Aorta (tissue), 5 donors: ENCODE results near the gene FHDC1. TPM values are rescaled to one million over a fixed set of nuclear protein-coding genes. Genes with fewer than 3 reads are reported as not detected.

Experiments
- ATAC-seq: fragments of 200-7000 bp; cut with Tn5 transposase; one replicate; pipeline ENCODE4 v1.9.1; 2022; ENCODE audit warnings: moderate library complexity; ENCODE audit not compliant: low FRiP score
- DNase-seq, 2 donors: peaks; one replicate each; pipeline ENCODE4 v3.0.0-alpha.2; 2020
- H3K27ac ChIP-seq, 2 donors: one replicate each; pipeline ENCODE4 v1.5.1; 2013; ENCODE audit warnings: low read length in 2 of 2, mild to moderate bottlenecking in 2 of 2, moderate library complexity in 2 of 2, control low read depth in 1 of 2, inconsistent platforms in 1 of 2, low read depth in 1 of 2
- H3K27me3 ChIP-seq, 2 donors: one replicate each; pipeline ENCODE4 v1.6.1; 2013; ENCODE audit warnings: control low read depth in 1 of 2, low read length in 1 of 2, mild to moderate bottlenecking in 1 of 2, moderate library complexity in 1 of 2; ENCODE audit not compliant: insufficient read depth in 2 of 2, control insufficient read depth in 1 of 2
- H3K36me3 ChIP-seq, 2 donors: one replicate each; pipeline ENCODE4 v1.6.1; 2013; ENCODE audit warnings: control low read depth in 1 of 2, low read length in 1 of 2, mild to moderate bottlenecking in 1 of 2; ENCODE audit not compliant: insufficient read depth in 2 of 2, control insufficient read depth in 1 of 2
- H3K4me1 ChIP-seq, 2 donors: one replicate each; pipeline ENCODE4 v1.6.1; 2013; ENCODE audit warnings: low read length in 2 of 2, control low read depth in 1 of 2, mild to moderate bottlenecking in 1 of 2, moderate library complexity in 1 of 2; ENCODE audit not compliant: insufficient read depth in 2 of 2, control insufficient read depth in 1 of 2
- H3K4me3 ChIP-seq, 2 donors: one replicate each; pipeline ENCODE4 v1.5.1; 2013; ENCODE audit warnings: low read length in 2 of 2, control low read depth in 1 of 2, mild to moderate bottlenecking in 1 of 2
- H3K9me3 ChIP-seq: one replicate; pipeline ENCODE4 v1.6.1; 2013; ENCODE audit warnings: mild to moderate bottlenecking, low read length; ENCODE audit not compliant: control insufficient read depth
- WGBS, 2 donors: extraction: QIAGEN DNeasy Blood & Tissue Kit; methylation state at CpG; one replicate each; pipeline ENCODE4 v1.1.7; 2013; 5-methylcytosine and 5-hydroxymethylcytosine counted together
- intact Hi-C, 2 donors: fragments of 100-400 bp; cut with DNase I; formaldehyde crosslinking; loops; one replicate each; pipeline versions ENCODE4 v1.14.2 to v1.15.0; 2022
- polyA plus RNA-seq, 2 donors: library from polyadenylated mRNA; stranded (reverse); fragments of 200-250 nt; gene quantifications; one replicate each; pipeline ENCODE4 v1.2.3, GENCODE V29; 2013
- total RNA-seq, 2 donors: library from RNA; stranded (reverse); fragmentation: NEBNext Ultra II Directional; extraction: Animal tissue kit (Norgen Biotek cat#: 25700); gene quantifications; one replicate each; pipeline ENCODE4 v1.2.1, GENCODE V29; 2021
- donor health status: healthy with polysubstance abuse.
- donor health status: Bipolar disorder and iron deficiency.
- donor health status: DM: no; HTN: no; CAD: no.
- donor health status: DM: no; HTN: no; CAD: no.
- donor health status: DM: yes; HTN: yes; CAD: no.

The FHDC1 gene
- total and polyA plus RNA-seq, 4 donors: 0.20 to 3.0 (median 1.1) TPM

DNA sequence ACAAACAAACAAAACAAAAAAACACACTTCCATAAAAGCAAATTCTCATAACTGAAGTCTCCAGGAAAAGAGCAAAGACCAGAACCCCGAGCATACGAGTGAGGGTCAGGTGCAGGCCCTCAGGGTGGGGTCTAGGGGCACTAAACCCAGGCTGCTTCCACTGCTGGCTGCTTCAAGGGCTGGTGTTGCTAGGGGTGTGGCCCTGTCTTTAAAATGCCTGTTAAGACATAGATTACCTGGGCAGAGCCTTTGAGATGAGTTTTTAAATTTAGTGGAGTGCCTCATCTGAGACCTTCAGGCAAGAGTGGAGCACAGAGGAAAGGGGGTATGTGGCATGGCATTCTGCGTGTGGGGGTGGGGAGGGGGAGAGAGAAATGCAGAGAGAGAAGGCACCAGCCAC is 87.0 kb downstream of the FHDC1 start:
- 51 to 58% methylated on average over 3 of the region's 3 CpGs for WGBS, 2 donors
- intact Hi-C loops: no loop called here
- Histone ChIP-seq H3K36me3 (no peaks in the 10 kb centered on the region), H3K27me3 (no peaks in the 10 kb centered on the region), H3K9me3 (peaks cover under 1% of the 10 kb centered on the region), H3K4me1 (no peaks in the 10 kb centered on the region), H3K27ac (no peak overlapping the region), H3K4me3 (no peak overlapping the region)
- ATAC-seq: no peak
- DNase-seq: no peak

DNA sequence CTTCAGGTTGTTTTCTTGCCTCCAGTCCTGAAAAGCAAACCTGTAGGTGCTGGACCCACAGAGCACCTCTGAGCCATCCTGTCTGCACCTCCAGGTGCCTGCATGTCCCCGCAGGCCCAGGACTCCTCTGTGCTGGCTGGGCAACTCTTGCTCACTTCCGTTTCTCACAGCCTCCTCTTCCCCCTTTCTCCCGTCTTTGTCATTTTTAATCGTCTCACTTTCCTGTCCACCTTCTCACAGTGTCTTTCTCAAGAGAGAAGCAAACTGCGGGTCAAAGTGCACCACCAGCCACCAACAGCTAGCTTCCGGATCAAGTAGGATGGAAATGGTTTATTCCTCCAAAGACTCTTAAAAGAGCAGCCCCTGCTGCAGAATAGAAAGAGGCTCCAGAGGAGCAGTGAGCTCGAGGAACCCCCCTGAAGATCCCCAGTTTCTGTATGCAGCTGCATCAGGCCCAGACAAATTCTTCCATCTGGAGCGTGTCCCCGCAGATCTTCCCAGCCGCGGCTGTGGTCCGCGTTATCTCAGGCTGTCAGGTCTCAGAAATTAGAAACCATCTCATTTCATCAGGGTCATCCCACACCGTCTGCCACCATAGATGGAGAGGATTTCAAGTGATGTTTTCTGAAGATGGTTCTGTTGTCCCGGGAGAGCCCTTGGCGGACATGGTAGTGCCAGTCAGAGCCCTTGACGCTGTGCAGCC is 87.7 kb downstream of the FHDC1 start:
- Histone ChIP-seq H3K4me3 (no peak overlapping the region), H3K27ac (no peak overlapping the region), H3K9me3 (peaks cover 4% of the 10 kb centered on the region), H3K4me1 (no peaks in the 10 kb centered on the region), H3K27me3 (no peaks in the 10 kb centered on the region), H3K36me3 (no peaks in the 10 kb centered on the region)
- 81 to 82% methylated on average over 17 of the region's 17 CpGs for WGBS, 2 donors
- intact Hi-C loops: no loop called here
- ATAC-seq (no peak), DNase-seq (no peak)

GRCh38 chr4:153024466-153024865 is 88.3 kb downstream of the FHDC1 start:
- WGBS, 2 donors: 61 to 68% methylated on average over 6 of the region's 6 CpGs
- peaks cover 8% of the 10 kb centered on the region for H3K9me3 ChIP-seq
- no peaks in the 10 kb centered on the region for H3K4me1 ChIP-seq
- DNase-seq: no peak
- no peaks in the 10 kb centered on the region for H3K36me3 ChIP-seq
- intact Hi-C loops: no loop called here
- ATAC-seq: no peak
- H3K4me3 ChIP-seq: no peak overlapping the region
- H3K27ac ChIP-seq: no peak overlapping the region
- H3K27me3 ChIP-seq: no peaks in the 10 kb centered on the region

DNA sequence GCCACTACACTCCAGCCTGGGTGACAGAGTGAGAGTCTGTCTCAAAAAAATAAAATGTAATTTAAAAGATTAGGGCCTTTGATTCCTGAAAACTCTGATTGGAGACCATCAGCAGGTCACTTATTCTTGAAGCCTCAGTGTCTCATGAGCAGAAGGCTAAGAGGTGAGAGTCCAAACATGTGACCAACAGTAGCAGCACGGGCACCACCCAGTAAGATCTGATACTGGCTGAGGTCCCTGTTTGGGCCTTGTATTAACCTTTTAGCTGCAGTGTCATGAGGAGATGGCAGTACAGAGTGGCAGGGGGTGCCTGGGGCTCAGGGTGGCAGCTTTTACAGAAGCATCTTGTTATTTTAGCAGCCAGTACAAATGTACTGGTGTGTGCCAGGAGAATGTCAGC is 89.3 kb downstream of the FHDC1 start:
- ATAC-seq (no peak), DNase-seq (no peak)
- H3K27me3 ChIP-seq: no peaks in the 10 kb centered on the region
- H3K9me3 ChIP-seq: peaks cover 10% of the 10 kb centered on the region
- intact Hi-C loops: no loop called here
- no peak overlapping the region for H3K27ac ChIP-seq
- H3K36me3 ChIP-seq: no peaks in the 10 kb centered on the region
- 46 to 63% methylated on average over 1 of the region's 1 CpG for WGBS, 2 donors
- H3K4me3 ChIP-seq: no peak overlapping the region
- H3K4me1 ChIP-seq: no peaks in the 10 kb centered on the region

DNA sequence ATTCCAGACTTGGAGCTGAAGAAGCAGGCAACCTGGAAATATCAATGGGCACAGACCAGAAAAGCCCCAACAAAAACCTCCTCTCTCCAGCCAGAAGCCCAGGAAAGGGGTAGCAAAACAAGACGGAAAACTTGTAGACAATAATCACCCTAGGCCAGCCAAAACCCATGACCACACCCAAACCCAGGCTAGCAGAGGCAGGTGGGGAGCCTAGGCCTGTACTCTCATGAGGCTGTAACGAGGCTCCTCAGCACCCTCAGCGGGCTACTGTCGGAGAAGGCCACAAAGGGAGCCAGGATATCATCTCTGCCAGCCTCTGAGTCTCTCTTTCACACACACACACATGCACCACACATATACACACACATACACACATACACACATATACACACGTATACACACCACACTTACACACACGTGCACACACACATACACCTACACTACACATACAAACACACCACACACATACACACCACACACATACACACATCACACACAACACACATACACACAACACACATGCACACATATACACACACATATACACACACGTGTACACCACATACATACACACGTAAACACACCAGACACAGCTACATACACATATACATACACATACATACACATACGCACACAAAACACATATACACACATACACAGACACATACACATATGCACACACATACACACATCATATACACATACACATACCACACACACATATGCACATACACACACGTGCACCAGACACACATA is 90.6 kb downstream of the FHDC1 start:
- Histone ChIP-seq H3K27ac (no peak overlapping the region), H3K9me3 (peaks cover 10% of the 10 kb centered on the region), H3K27me3 (no peaks in the 10 kb centered on the region), H3K4me1 (no peaks in the 10 kb centered on the region), H3K4me3 (no peak overlapping the region), H3K36me3 (no peaks in the 10 kb centered on the region)
- DNase-seq (no peak), ATAC-seq (no peak)
- intact Hi-C loops: no loop called here
- WGBS, 2 donors: 85 to 87% methylated on average over 10 of the region's 10 CpGs

DNA sequence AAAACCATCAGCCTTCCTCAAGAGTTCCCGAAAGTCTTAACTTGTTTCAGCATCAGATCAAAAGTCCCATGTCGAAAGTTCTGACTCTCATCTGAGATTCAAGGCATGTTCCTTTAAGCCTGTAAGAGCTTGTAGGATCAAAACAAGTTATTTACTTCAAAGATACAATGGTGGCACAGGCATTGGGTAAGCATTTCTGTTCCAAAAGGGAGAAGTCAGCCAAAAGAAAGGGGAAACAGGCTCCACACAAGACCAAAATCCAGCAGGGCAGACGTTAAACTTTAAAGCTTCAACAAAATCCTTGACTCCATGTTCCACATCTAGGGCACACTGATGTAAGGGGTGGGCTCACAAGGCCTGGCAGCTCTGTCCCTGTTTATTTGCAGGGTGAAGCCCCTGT is 91.7 kb downstream of the FHDC1 start:
- DNase-seq (no peak), ATAC-seq (no peak)
- intact Hi-C loops: no loop called here
- Histone ChIP-seq H3K27me3 (no peaks in the 10 kb centered on the region), H3K36me3 (no peaks in the 10 kb centered on the region), H3K4me1 (no peaks in the 10 kb centered on the region), H3K27ac (no peak overlapping the region), H3K9me3 (peaks cover 10% of the 10 kb centered on the region), H3K4me3 (no peak overlapping the region)
- WGBS, 2 donors: 66 to 70% methylated on average over 3 of the region's 3 CpGs

- 8 to 35% methylated on average over 1 of the region's 1 CpG for WGBS, 2 donors
- intact Hi-C loops: no loop called here
- H3K4me1 ChIP-seq: no peaks in the 10 kb centered on the region
These were observed 92.4 kb downstream of the FHDC1 start for GRCh38 chr4:153028535-153028934.

More at GRCh38 chr4:153028535-153028934, 92.4 kb downstream of the FHDC1 start:
- no peak for DNase-seq
- peaks cover 10% of the 10 kb centered on the region for H3K9me3 ChIP-seq
- no peaks in the 10 kb centered on the region for H3K36me3 ChIP-seq
- H3K27me3 ChIP-seq: no peaks in the 10 kb centered on the region
- H3K27ac ChIP-seq: no peak overlapping the region
- ATAC-seq: no peak
- no peak overlapping the region for H3K4me3 ChIP-seq
